ENCODE results near the gene OR4K5.

OR4K5 gene

GRCh38 chr14:19920021-19920657 is at the start of gene OR4K5:
TSS of gene OR4K5 (plus strand) at chr14:19920607. CDS start at chr14:19920607, 0 bp downstream.
- no peaks in the 10 kb centered on the region for H3K27me3 ChIP-seq (ENCODE audit: control insufficient read depth, insufficient read depth, low read length)
- no peaks in the 10 kb centered on the region for H3K9me3 ChIP-seq (ENCODE audit: control insufficient read depth, low read length)
- no peak within 1 kb of the TSS for H3K4me3 ChIP-seq (ENCODE audit: low read length)
- no peaks in the 10 kb centered on the region for H3K36me3 ChIP-seq (ENCODE audit: control insufficient read depth, insufficient read depth, low read length)
- H3K9ac ChIP-seq (ENCODE audit: low read length), result no peak within 1 kb of the TSS
- H3K4me1 ChIP-seq (ENCODE audit: control insufficient read depth, insufficient read depth, low read length), result no peaks in the 10 kb centered on the region

GRCh38 chr14:19873178-19873577 is 47.2 kb upstream of the OR4K5 start:
- Histone ChIP-seq H3K4me3 (ENCODE audit: low read length) (no peak overlapping the region), H3K27me3 (ENCODE audit: control insufficient read depth, insufficient read depth, low read length) (no peaks in the 10 kb centered on the region), H3K4me1 (ENCODE audit: control insufficient read depth, insufficient read depth, low read length) (no peaks in the 10 kb centered on the region), H3K36me3 (ENCODE audit: control insufficient read depth, insufficient read depth, low read length) (no peaks in the 10 kb centered on the region), H3K9ac (ENCODE audit: low read length) (no peak overlapping the region), H3K9me3 (ENCODE audit: control insufficient read depth, low read length) (no peaks in the 10 kb centered on the region)

GRCh38 chr14:19874842-19875241 is 45.6 kb upstream of the OR4K5 start, which contains the start of gene OR4K2:
TSS of gene OR4K2 (plus strand) at chr14:19875142. CDS start at chr14:19876268, 1,126 bp downstream.
- Histone ChIP-seq H3K4me3 (ENCODE audit: low read length) (no peak within 1 kb of the TSS), H3K36me3 (ENCODE audit: control insufficient read depth, insufficient read depth, low read length) (no peaks in the 10 kb centered on the region), H3K9ac (ENCODE audit: low read length) (no peak within 1 kb of the TSS), H3K9me3 (ENCODE audit: control insufficient read depth, low read length) (no peaks in the 10 kb centered on the region), H3K27me3 (ENCODE audit: control insufficient read depth, insufficient read depth, low read length) (no peaks in the 10 kb centered on the region), H3K4me1 (ENCODE audit: control insufficient read depth, insufficient read depth, low read length) (no peaks in the 10 kb centered on the region)

GRCh38 chr14:19878029-19878642 is 42.3 kb upstream of the OR4K5 start:
- Histone ChIP-seq H3K36me3 (ENCODE audit: control insufficient read depth, insufficient read depth, low read length) (no peaks in the 10 kb centered on the region), H3K9ac (ENCODE audit: low read length) (no peak overlapping the region), H3K9me3 (ENCODE audit: control insufficient read depth, low read length) (no peaks in the 10 kb centered on the region), H3K4me3 (ENCODE audit: low read length) (no peak overlapping the region), H3K4me1 (ENCODE audit: control insufficient read depth, insufficient read depth, low read length) (no peaks in the 10 kb centered on the region), H3K27me3 (ENCODE audit: control insufficient read depth, insufficient read depth, low read length) (no peaks in the 10 kb centered on the region)

GRCh38 chr14:19895282-19895681 is 25.1 kb upstream of the OR4K5 start:
- Histone ChIP-seq H3K9ac (ENCODE audit: low read length) (no peak overlapping the region), H3K9me3 (ENCODE audit: control insufficient read depth, low read length) (no peaks in the 10 kb centered on the region), H3K4me3 (ENCODE audit: low read length) (no peak overlapping the region), H3K4me1 (ENCODE audit: control insufficient read depth, insufficient read depth, low read length) (no peaks in the 10 kb centered on the region), H3K27me3 (ENCODE audit: control insufficient read depth, insufficient read depth, low read length) (no peaks in the 10 kb centered on the region), H3K36me3 (ENCODE audit: control insufficient read depth, insufficient read depth, low read length) (no peaks in the 10 kb centered on the region)

GRCh38 chr14:19900999-19901398 is 19.4 kb upstream of the OR4K5 start:
- H3K9ac ChIP-seq (ENCODE audit: low read length), result no peak overlapping the region
- H3K4me3 ChIP-seq (ENCODE audit: low read length), result no peak overlapping the region
- H3K4me1 ChIP-seq (ENCODE audit: control insufficient read depth, insufficient read depth, low read length), result no peaks in the 10 kb centered on the region
- no peaks in the 10 kb centered on the region for H3K36me3 ChIP-seq (ENCODE audit: control insufficient read depth, insufficient read depth, low read length)
- no peaks in the 10 kb centered on the region for H3K9me3 ChIP-seq (ENCODE audit: control insufficient read depth, low read length)
- no peaks in the 10 kb centered on the region for H3K27me3 ChIP-seq (ENCODE audit: control insufficient read depth, insufficient read depth, low read length)

GRCh38 chr14:19902409-19902808 is 18.0 kb upstream of the OR4K5 start:
- Histone ChIP-seq H3K4me1 (ENCODE audit: control insufficient read depth, insufficient read depth, low read length) (no peaks in the 10 kb centered on the region), H3K9me3 (ENCODE audit: control insufficient read depth, low read length) (no peaks in the 10 kb centered on the region), H3K9ac (ENCODE audit: low read length) (no peak overlapping the region)

GRCh38 chr14:19906665-19907064 is 13.7 kb upstream of the OR4K5 start:
- Histone ChIP-seq H3K4me3 (ENCODE audit: low read length) (no peak overlapping the region), H3K9ac (ENCODE audit: low read length) (no peak overlapping the region), H3K36me3 (ENCODE audit: control insufficient read depth, insufficient read depth, low read length) (no peaks in the 10 kb centered on the region), H3K9me3 (ENCODE audit: control insufficient read depth, low read length) (no peaks in the 10 kb centered on the region), H3K27me3 (ENCODE audit: control insufficient read depth, insufficient read depth, low read length) (no peaks in the 10 kb centered on the region), H3K4me1 (ENCODE audit: control insufficient read depth, insufficient read depth, low read length) (no peaks in the 10 kb centered on the region)

More at GRCh38 chr14:19902409-19902808, 18.0 kb upstream of the OR4K5 start:
- Histone ChIP-seq H3K27me3 (ENCODE audit: control insufficient read depth, insufficient read depth, low read length) (no peaks in the 10 kb centered on the region), H3K36me3 (ENCODE audit: control insufficient read depth, insufficient read depth, low read length) (no peaks in the 10 kb centered on the region), H3K4me3 (ENCODE audit: low read length) (no peak overlapping the region)

GRCh38 chr14:19911114-19911513 is 9.3 kb upstream of the OR4K5 start:
- H3K36me3 ChIP-seq (ENCODE audit: control insufficient read depth, insufficient read depth, low read length), result no peaks in the 10 kb centered on the region
- H3K9ac ChIP-seq (ENCODE audit: low read length), result no peak overlapping the region
- no peaks in the 10 kb centered on the region for H3K27me3 ChIP-seq (ENCODE audit: control insufficient read depth, insufficient read depth, low read length)
- no peaks in the 10 kb centered on the region for H3K4me1 ChIP-seq (ENCODE audit: control insufficient read depth, insufficient read depth, low read length)
- H3K4me3 ChIP-seq (ENCODE audit: low read length), result no peak overlapping the region
- H3K9me3 ChIP-seq (ENCODE audit: control insufficient read depth, low read length), result no peaks in the 10 kb centered on the region

- no peaks in the 10 kb centered on the region for H3K9me3 ChIP-seq (ENCODE audit: control insufficient read depth, low read length)
- H3K27me3 ChIP-seq (ENCODE audit: control insufficient read depth, insufficient read depth, low read length), result no peaks in the 10 kb centered on the region
- H3K36me3 ChIP-seq (ENCODE audit: control insufficient read depth, insufficient read depth, low read length), result no peaks in the 10 kb centered on the region
- no peak overlapping the region for H3K9ac ChIP-seq (ENCODE audit: low read length)
- H3K4me3 ChIP-seq (ENCODE audit: low read length), result no peak overlapping the region
- no peaks in the 10 kb centered on the region for H3K4me1 ChIP-seq (ENCODE audit: control insufficient read depth, insufficient read depth, low read length)
These were observed 3.2 kb upstream of the OR4K5 start for GRCh38 chr14:19917243-19917642.

GRCh38 chr14:19917955-19918518 is 2.4 kb upstream of the OR4K5 start:
- Histone ChIP-seq H3K4me3 (ENCODE audit: low read length) (no peak overlapping the region), H3K27me3 (ENCODE audit: control insufficient read depth, insufficient read depth, low read length) (no peaks in the 10 kb centered on the region), H3K9me3 (ENCODE audit: control insufficient read depth, low read length) (no peaks in the 10 kb centered on the region), H3K36me3 (ENCODE audit: control insufficient read depth, insufficient read depth, low read length) (no peaks in the 10 kb centered on the region), H3K9ac (ENCODE audit: low read length) (no peak overlapping the region), H3K4me1 (ENCODE audit: control insufficient read depth, insufficient read depth, low read length) (no peaks in the 10 kb centered on the region)

- Histone ChIP-seq H3K4me1 (ENCODE audit: control insufficient read depth, insufficient read depth, low read length) (no peaks in the 10 kb centered on the region), H3K9me3 (ENCODE audit: control insufficient read depth, low read length) (no peaks in the 10 kb centered on the region), H3K9ac (ENCODE audit: low read length) (no peak overlapping the region), H3K36me3 (ENCODE audit: control insufficient read depth, insufficient read depth, low read length) (no peaks in the 10 kb centered on the region), H3K4me3 (ENCODE audit: low read length) (no peak overlapping the region), H3K27me3 (ENCODE audit: control insufficient read depth, insufficient read depth, low read length) (no peaks in the 10 kb centered on the region)
These were observed 1.7 kb upstream of the OR4K5 start for GRCh38 chr14:19918553-19919264.

All from mucosa of stomach (tissue), 1 donor.